ENCODE measurements around the gene SLC19A1.
"Not testable (repeated sequence)": the region's sequence is repeated elsewhere in the genome, so short reads cannot be mapped to it uniquely, and the experiment has no call there.

Gene SLC19A1

DNA sequence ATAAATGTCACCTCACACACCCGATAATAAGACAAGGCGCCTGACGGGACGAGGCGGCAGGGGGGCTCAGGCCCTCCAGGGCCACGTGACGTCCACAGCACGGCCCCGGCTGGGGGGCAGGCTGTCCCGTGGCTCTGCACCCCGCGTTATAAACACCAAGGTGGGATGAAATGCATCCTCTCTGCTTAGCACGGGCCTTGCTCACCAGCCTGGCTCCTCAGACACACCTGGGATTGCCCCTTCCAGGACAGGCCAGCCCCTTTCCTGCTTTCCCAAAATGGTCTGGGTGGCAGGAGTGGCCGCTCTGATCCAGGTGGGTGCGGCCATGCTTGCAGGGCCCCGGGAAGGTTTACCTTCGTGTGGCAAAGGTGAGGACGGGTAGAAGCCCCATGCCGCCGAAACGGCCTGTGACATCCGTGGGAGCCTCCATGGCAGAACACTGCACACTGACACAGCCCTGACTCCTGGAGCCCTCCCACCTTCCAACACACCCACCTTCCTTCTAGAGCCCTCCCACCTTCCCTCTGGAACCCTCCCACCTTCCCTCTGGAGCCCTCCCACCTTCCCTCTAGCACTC, 35.9 kb downstream of the SLC19A1 start:
- H3K27me3 ChIP-seq (replicated peaks; ENCODE audit: control insufficient read depth, insufficient read depth, low read length), result no peaks in the 10 kb centered on the region
- TF ChIP-seq, protein P1, sequence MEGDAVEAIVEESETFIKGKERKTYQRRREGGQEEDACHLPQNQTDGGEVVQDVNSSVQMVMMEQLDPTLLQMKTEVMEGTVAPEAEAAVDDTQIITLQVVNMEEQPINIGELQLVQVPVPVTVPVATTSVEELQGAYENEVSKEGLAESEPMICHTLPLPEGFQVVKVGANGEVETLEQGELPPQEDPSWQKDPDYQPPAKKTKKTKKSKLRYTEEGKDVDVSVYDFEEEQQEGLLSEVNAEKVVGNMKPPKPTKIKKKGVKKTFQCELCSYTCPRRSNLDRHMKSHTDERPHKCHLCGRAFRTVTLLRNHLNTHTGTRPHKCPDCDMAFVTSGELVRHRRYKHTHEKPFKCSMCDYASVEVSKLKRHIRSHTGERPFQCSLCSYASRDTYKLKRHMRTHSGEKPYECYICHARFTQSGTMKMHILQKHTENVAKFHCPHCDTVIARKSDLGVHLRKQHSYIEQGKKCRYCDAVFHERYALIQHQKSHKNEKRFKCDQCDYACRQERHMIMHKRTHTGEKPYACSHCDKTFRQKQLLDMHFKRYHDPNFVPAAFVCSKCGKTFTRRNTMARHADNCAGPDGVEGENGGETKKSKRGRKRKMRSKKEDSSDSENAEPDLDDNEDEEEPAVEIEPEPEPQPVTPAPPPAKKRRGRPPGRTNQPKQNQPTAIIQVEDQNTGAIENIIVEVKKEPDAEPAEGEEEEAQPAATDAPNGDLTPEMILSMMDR (IDR thresholded peaks at IDR 0.05; ENCODE audit: insufficient read depth, low read length, poor library complexity, severe bottlenecking), result no peak
- no peak overlapping the region for H3K4me3 ChIP-seq (replicated peaks; ENCODE audit: low read depth, low read length)
- no peak for DNase-seq (ENCODE audit: extremely low read depth, insufficient read length)
- no peaks in the 10 kb centered on the region for H3K36me3 ChIP-seq (ENCODE audit: control insufficient read depth, insufficient read depth, low read length)

DNA sequence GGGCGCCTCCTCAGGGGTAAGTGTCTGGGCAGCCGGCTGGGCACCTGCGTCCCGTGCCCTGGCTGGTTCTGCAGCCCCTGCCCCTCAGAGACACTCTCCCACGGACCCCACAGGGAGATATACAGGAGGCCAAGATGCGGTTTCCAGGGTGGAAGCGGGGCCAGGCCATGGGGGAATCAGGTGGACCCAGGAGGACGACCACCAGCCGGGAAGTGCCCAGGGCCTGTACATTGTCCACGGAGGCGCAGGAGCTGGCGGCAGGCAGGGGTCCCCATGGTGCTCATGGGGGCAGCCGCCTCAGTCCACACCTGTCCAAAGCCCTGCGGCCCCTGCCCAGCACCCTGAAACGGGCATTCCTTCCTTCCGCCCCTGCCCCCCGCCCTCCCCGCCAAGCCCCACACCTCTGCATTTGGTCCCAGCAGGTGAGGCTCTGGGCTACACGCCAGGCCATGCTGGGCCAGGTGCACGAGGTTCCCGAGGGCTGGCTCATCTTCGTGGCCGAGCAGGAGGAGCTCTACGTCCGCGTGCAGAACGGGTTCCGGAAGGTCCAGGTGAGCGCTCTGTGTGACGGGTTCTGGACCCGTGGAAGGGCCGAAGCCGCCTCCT, 36.7 kb downstream of the SLC19A1 start:
- Histone ChIP-seq H3K36me3 (ENCODE audit: control insufficient read depth, insufficient read depth, low read length) (no peaks in the 10 kb centered on the region), H3K27me3 (replicated peaks; ENCODE audit: control insufficient read depth, insufficient read depth, low read length) (no peaks in the 10 kb centered on the region), H3K4me3 (replicated peaks; ENCODE audit: low read depth, low read length) (no peak overlapping the region)
- TF ChIP-seq, protein P1 (IDR thresholded peaks at IDR 0.05; ENCODE audit: insufficient read depth, low read length, poor library complexity, severe bottlenecking), result no peak
- no peak for DNase-seq (ENCODE audit: extremely low read depth, insufficient read length)

DNA sequence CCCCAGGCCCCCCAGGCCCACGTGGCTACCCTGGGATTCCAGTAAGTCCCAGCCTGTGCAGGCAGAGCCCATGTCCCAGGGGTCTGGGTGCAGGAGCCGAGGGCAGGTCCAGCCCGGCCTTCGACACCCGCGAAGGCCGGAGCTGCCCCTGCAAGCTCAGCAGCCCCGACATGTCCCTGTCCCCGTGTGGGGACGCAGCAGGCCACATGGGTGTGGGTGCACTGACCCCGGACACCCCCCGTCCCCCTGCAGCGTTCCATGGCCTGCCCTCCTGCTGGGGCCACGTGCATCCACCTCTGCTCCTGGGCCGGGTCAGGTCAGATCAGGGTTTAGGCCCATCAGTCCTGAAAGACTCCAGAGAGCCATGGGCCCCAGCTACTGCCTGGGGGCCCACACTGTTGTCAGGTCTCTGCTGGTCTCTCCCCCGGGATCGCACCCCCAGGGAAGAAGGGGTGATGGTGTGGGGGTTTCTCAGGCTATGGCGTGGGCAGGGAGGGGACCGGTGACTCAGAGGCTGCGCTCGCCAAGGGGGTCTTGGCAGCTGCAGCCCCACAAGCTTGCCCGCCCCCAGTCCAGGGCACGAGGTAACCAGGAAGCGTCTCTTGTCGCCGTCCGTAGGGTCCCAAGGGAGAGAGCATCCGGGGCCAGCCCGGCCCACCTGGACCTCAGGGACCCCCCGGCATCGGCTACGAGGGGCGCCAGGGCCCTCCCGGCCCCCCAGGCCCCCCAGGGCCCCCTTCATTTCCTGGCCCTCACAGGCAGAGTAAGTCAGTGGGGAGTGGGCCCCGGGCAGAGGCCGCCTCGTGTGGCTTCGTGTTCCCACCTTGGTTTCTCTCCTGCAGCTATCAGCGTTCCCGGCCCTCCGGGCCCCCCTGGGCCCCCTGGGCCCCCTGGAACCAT, 37.5 kb downstream of the SLC19A1 start:
- no peak for DNase-seq (ENCODE audit: extremely low read depth, insufficient read length)
- TF ChIP-seq, protein P1 (IDR thresholded peaks at IDR 0.05; ENCODE audit: insufficient read depth, low read length, poor library complexity, severe bottlenecking), result no peak
- H3K36me3 ChIP-seq (ENCODE audit: control insufficient read depth, insufficient read depth, low read length), result no peaks in the 10 kb centered on the region
- no peak overlapping the region for H3K4me3 ChIP-seq (replicated peaks; ENCODE audit: low read depth, low read length)
- H3K27me3 ChIP-seq (replicated peaks; ENCODE audit: control insufficient read depth, insufficient read depth, low read length), result no peaks in the 10 kb centered on the region

DNA sequence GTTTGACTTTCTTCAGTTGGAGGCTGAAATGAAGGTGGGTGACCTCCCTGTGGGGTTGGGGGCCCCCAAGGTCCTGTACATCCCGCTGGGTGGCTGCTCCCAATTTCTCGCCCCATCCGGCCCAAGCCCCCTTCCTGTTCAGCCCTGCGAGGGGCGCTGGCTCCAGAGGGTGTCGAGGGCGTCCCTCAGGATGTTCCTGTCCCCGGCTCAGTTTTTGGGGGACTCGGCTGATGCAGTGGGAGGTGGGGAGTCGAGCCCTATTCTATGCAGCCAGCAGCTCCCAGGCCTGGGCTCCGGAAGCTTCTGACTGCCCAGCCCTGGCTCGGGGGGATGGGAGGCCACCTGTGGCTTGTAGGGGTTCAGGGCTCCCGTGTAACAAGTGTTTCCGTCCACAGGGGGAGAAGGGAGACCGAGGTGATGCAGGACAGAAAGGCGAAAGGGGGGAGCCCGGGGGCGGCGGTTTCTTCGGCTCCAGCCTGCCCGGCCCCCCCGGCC, 38.2 kb downstream of the SLC19A1 start:
- Histone ChIP-seq H3K4me3 (replicated peaks; ENCODE audit: low read depth, low read length) (no peak overlapping the region), H3K27me3 (replicated peaks; ENCODE audit: control insufficient read depth, insufficient read depth, low read length) (no peaks in the 10 kb centered on the region), H3K36me3 (ENCODE audit: control insufficient read depth, insufficient read depth, low read length) (no peaks in the 10 kb centered on the region)
- TF ChIP-seq, protein P1 (IDR thresholded peaks at IDR 0.05; ENCODE audit: insufficient read depth, low read length, poor library complexity, severe bottlenecking), result no peak
- DNase-seq (ENCODE audit: extremely low read depth, insufficient read length), result no peak

DNA sequence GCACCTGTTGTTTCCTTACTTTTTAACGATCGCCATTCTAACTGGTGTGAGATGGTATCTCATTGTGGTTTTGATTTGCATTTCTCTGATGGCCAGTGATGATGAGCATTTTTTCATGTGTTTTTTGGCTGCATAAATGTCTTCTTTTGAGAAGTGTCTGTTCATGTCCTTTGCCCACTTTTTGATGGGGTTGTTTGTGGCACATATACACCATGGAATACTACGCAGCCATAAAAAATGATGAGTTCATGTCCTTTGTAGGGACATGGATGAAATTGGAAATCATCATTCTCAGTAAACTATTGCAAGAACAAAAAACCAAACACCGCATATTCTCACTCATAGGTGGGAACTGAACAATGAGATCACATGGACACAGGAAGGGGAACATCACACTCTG, 39.0 kb downstream of the SLC19A1 start:
- not testable (repeated sequence) for DNase-seq (ENCODE audit: extremely low read depth, insufficient read length); H3K4me3 ChIP-seq (replicated peaks; ENCODE audit: low read depth, low read length); H3K27me3 ChIP-seq (replicated peaks; ENCODE audit: control insufficient read depth, insufficient read depth, low read length); H3K36me3 ChIP-seq (ENCODE audit: control insufficient read depth, insufficient read depth, low read length)

DNA sequence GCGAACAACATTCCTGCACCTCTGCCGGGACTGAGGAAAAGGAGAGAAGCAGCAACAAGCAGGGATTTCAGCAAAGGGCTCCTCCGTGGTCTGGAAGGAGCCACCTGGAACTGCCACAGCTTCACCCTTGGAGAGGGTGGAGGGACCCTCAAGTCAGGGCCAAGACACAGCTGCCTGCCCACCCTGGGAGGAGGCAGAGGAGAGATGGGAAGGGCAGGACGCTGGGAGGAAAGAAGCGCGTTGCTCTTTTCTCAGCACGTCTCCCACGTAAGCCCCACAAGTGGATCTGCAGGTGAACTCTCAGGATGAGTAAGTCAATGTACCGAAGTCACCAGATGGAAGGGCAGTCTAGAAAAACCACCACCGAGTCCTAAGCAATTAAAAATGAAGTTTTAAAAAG, 39.6 kb downstream of the SLC19A1 start:
- TF ChIP-seq, protein P1 (IDR thresholded peaks at IDR 0.05; ENCODE audit: insufficient read depth, low read length, poor library complexity, severe bottlenecking), result no peak
- Histone ChIP-seq H3K36me3 (ENCODE audit: control insufficient read depth, insufficient read depth, low read length) (no peaks in the 10 kb centered on the region), H3K4me3 (replicated peaks; ENCODE audit: low read depth, low read length) (no peak overlapping the region), H3K27me3 (replicated peaks; ENCODE audit: control insufficient read depth, insufficient read depth, low read length) (no peaks in the 10 kb centered on the region)
- no peak for DNase-seq (ENCODE audit: extremely low read depth, insufficient read length)
